ENCODE measurements around the gene SLC24A4. TPM values are rescaled to one million over a fixed set of nuclear protein-coding genes. Genes with fewer than 3 reads are reported as not detected.
A peak's percentile ranks its signal among the peaks of the same experiment; 100 is the strongest.
"Not testable (repeated sequence)": the region's sequence is repeated elsewhere in the genome, so short reads cannot be mapped to it uniquely, and the experiment has no call there.

SLC24A4 gene
- polyA plus RNA-seq, 3 donors, result 0.05 to 0.22 (median 0.11) TPM

DNA sequence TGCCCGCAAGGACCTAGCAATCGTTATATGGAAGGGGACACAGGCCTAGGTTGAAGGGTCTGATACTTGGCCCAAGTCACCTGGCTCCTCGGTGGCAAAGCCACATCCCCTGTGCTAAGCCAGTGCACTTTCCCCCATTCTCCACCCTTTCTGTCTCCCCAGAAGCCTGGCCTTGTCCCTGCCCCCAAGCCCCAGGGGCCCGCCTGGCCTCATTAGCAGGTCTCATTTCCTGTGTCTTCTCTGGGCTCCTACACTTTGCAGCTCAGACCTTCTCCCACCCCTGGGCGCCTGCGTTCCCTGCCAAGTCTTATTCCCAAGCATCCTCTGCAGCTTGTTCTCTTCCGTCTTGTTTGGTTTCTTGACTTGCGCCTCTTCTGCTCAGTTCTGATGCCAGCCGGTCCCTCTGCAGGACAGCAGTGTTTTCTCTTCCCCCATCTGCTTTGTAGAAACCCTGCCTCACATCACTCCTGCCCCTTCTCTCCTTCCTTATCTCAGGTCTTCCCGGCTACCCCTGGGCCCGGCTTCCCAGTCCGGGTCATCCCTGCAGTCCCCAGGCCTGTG lies 66.7 kb downstream of the SLC24A4 start:
- H3K27ac ChIP-seq (ENCODE audit: low read depth, low read length), result no peak overlapping the region
- 63 to 70% (median 70%) methylated on average over 11 to 12 of the region's 12 CpGs for WGBS, 3 donors

DNA sequence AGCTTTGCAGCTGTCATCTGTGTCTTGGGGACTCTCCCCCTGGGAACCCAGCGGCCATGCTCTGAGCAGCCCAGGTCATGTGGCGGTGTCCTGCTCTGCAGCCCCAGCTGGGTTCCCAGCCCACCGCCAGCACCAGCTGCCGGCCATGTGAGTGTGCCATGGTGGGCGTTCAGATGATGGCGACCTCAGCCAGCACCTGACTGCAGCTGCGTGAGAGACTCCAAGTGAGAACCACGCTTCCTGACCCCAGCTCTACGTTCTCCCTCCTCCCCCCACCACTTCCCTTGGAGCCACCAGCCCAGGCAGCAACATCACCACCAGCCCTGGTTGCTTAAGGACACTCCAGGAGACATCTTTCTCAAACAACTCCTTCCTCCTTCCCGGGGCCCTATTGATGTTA lies 68.8 kb downstream of the SLC24A4 start:
- WGBS, 3 donors, result 63 to 81% (median 67%) methylated on average over 10 of the region's 10 CpGs

DNA sequence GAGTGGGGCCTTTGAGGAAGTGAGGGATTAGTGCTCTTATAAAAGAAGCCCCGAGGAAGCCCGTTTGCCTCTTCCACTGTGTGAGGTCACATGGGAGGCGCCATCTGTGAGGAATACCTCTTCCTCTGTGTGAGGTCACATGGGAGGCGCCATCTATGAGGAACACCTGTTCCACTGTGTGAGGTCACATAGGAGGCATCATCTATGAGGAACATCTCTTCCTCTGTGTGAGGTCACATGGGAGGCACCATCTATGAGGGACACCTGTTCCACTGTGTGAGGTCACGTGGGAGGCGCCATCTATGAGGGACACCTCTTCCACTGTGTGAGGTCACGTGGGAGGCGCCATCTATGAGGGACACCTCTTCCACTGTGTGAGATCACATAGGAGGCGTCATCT lies 69.7 kb downstream of the SLC24A4 start:
- H3K27ac ChIP-seq (ENCODE audit: low read depth, low read length), result no peak overlapping the region
- WGBS, 3 donors, result 72 to 85% (median 84%) methylated on average over 9 of the region's 9 CpGs

More for the DNA sequence above, 68.8 kb downstream of the SLC24A4 start:
- H3K27ac ChIP-seq (ENCODE audit: low read depth, low read length), result no peak overlapping the region

DNA sequence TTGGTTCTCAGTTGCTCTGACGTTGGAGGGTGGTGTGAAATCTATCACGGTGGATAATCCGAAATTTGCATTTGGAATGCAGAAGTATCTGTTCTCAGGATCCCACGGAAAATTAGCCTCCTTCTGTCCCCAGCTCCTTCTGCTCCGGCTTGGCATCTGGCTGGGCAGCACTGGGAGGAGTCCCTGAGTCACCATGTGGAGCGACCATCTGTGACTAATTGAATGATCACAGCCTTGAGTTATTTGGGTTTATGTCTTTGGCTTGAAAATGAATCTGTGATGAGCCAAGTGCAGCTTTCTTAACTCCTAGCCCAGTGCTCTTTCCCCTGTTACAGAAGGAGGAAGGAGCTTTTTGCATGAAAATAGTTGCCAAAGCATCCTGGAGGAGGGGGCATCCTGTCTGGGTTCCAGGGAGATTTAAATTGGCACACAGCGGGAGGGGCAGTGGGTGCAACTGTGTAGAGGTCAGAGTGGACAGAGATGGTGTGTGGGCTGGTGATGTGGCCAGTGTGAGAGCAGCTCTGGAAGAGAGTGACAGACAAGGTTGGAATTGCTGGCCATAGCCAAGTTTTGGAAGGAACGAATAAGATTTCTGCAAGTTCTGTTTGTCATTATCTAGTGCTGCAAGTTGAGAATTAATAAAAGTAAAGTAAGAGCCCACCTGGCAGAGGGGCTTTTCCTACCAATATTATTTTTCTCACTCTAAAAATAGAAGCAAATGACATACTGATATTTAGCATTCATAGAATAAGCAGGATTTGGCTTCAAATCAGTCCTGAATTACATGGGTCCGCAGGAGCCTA lies 74.4 kb downstream of the SLC24A4 start:
- no peak overlapping the region for H3K27ac ChIP-seq (ENCODE audit: low read depth, low read length)
- 43 to 48% (median 47%) methylated on average over 9 of the region's 9 CpGs for WGBS, 3 donors

DNA sequence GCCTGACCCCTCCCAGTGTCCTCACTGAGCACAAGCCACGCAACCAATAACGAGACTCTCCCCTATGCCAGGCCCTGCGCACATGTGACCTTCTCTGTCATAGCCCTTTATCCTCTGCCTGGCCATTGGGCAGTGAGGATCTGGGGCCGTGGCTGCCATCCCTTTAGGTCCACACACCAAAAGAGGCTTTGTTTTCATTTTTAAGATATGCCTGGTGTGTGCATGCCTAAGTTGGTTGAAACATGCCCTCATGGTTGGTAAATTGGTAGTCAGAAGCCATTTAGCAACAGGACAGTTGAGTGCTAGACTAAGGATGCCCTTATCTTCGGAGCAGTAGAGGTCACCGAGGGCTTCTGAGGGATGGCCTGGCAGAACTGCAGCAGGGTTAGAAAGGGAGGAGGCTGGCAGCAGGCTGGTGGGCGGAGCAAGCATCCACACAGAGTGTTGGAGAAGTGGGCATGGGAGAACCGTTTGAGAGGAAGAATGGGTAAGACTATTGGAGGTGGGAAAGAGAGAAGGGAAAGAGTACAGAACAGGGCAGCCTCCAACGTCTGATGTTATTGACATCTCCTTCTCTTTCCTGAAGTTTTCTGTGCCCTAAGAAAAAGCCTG lies 75.1 kb downstream of the SLC24A4 start:
- 57 to 72% (median 71%) methylated on average over 9 of the region's 9 CpGs for WGBS, 3 donors
- H3K27ac ChIP-seq (ENCODE audit: low read depth, low read length), result no peak overlapping the region

DNA sequence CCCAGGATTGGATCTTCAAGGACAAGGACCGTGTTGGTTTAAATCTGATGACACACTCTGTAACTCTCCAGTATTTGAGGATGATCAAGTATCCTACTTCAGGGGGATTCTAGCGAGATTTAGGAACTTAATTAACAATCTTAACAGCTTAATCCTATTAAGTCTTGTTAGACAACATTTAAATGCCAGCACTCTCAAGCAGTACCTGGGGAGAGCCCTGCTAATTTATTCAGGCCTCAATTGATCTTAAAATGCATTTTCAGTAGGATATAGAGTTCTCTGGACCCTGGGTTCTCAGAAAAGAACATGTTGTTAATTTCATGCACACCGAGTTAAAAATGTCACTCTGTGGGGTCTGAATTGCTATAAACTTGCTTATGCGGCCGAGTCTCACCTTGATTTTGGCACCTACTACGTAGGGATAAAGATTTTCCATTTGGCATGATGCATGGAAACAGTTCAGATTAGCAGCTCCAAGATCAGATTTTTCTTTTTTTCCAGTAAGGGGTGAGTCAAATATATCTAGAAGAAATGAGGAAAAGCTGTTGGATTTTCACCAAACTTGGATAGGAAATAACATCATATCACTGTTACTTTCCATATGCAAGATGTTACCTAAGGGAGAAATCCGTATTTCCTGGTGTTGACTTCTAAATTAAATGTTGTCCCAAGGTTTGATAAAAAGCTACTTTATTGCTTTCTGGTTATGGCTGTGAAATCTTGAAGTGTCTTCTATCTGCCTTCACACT lies 76.1 kb downstream of the SLC24A4 start:
- no peak overlapping the region for H3K27ac ChIP-seq (ENCODE audit: low read depth, low read length)
- 54 to 76% (median 72%) methylated on average over 7 of the region's 7 CpGs for WGBS, 3 donors

DNA sequence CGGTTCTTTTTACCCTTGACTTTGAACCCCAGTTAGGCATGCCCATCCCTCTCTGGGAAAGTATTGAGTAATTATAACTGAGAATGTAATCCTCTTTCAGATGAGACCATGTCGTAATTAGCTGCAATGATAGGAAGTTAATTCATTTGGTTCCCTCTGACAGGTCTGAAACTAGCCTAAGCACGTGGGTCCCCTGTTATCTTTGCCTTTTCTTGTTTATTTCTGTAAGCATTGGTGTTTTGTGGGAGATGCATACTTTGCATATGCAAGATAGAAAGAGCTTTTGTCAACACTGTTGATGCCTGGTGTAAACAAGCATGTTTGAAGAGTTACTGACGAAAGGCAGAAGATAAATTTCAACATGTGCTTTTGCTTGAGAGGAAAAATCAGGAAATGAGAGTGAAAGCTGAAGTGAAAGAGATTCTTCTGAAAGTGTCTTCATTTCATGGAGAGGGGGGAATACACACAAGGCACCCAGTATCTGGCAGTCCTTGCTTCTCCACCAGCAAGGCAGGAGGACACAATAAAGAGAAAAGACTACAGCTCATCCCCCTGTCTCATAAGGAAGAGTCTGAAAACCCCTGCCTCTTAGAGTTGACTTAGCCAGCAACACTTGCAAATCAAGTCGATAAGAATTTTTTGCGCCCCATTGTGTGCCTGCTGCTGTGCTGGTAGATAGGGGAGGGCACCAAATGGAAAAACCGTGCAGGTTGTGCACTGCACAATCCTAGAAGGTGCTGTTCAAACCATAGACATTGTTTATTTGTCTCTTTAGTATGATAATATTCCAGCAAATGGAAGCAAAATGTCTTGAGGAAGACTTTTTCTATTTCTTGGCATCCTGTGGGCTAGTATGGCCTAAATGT lies 77.8 kb downstream of the SLC24A4 start:
- H3K27ac ChIP-seq (ENCODE audit: low read depth, low read length), result peak overlapping the region; percentile 49
- WGBS, 3 donors, result 37 to 60% (median 58%) methylated on average over 7 of the region's 7 CpGs

DNA sequence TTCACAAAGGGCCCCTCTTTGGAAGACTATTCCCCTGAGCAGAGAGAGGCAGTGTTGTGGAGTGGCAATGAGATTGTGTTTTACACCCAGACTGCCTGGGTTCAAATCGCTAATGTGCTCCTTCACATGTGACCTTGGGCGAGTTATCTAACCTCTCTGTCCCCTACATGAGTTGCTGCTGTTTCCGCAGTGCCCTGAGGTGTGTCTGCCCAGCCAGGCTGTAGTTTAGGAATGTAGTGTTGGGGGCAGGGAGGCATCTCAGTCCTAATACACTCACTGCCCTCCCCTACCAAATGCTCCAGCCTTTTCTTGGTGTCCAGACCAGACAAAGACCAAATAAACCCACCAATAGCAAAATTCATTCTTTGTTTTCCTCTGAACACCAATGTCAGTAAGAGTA lies 78.6 kb downstream of the SLC24A4 start:
- WGBS, 3 donors, result 44 to 84% (median 81%) methylated on average over 3 of the region's 3 CpGs
- H3K27ac ChIP-seq (ENCODE audit: low read depth, low read length), result no peak overlapping the region

DNA sequence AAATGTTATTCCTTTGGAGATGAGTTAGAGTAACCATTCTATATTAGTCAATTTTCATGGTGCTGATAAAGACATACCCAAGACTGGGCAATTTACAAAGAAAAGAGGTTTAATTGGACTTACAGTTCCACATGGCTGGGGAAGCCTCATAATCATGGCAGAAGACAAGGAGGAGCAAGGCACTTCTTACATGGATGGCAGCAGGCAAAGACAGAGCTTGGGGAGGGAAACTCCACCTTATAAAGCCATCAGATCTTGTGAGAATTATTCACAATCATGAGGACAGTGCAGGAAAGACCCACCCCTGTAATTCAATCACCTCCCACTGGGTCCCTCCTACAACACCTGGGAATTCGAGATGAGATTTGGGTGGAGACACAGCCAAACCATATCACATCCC lies 79.5 kb downstream of the SLC24A4 start:
- 63 to 90% (median 70%) methylated on average over 1 of the region's 1 CpG for WGBS, 3 donors
- H3K27ac ChIP-seq (ENCODE audit: low read depth, low read length), result not testable (repeated sequence)

DNA sequence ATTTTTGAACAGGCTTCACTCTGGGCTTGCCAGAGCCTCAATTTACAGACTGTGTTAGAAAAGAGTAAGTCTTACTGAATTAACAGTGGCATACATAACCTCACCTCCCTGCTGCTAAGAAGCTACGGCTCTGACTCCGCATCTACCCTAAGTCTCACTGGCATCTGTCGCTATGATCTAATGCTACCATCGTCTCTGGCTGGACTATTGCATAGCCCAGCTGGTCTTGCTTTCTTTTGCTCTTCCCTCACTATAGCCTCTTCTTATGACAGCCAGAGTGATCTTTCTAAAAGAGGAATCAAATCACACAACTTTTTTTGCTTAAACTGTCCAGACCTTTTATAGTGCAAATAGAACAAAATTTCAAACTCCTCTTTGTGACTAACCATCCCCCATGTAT lies 81.1 kb downstream of the SLC24A4 start:
- H3K27ac ChIP-seq (ENCODE audit: low read depth, low read length), result no peak overlapping the region
- 75 to 85% (median 76%) methylated on average over 4 of the region's 4 CpGs for WGBS, 3 donors

DNA sequence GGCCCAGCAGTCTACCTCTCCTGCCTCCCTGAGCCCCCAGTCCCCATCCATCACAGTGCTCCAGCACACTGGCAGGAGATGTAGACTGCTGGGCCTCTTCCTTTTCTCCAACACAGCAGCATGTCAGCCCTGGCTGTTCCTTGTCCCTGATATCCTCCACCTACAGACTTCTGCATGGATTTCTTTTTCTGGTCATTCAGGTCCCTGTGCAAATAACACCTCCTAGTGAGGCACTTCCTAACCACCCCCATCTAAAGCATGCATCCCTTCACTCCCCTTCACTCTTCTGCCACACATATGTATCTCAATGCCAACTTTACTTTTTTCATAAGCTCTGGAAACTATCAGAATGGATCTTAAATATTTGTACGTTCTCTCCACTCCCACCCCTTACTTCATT lies 81.5 kb downstream of the SLC24A4 start:
- 43 to 75% (median 57%) methylated on average over 1 of the region's 1 CpG for WGBS, 3 donors

DNA sequence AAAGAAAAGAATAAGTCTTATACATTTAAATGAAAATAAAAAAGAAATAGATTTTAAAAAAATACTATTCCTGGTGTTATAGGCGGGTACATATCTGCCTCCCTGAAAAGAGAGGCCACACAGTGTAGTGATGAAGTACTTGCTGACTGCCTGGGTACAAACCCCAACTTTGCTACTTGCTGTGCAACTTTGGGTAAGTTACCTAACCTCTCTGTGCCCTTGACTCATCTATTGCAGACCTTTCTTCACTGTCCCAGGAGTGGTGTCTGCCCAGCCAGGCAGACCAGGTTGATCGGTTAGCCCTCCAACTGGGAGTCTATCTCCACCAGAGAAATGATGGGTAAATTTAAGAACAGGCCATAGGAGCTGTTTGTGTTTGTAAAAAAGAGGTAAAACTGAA lies 82.0 kb downstream of the SLC24A4 start:
- WGBS, 3 donors, result 91 to 96% (median 95%) methylated on average over 2 of the region's 2 CpGs
- no peak overlapping the region for H3K27ac ChIP-seq (ENCODE audit: low read depth, low read length)

More for the DNA sequence above, 81.5 kb downstream of the SLC24A4 start:
- no peak overlapping the region for H3K27ac ChIP-seq (ENCODE audit: low read depth, low read length)

DNA sequence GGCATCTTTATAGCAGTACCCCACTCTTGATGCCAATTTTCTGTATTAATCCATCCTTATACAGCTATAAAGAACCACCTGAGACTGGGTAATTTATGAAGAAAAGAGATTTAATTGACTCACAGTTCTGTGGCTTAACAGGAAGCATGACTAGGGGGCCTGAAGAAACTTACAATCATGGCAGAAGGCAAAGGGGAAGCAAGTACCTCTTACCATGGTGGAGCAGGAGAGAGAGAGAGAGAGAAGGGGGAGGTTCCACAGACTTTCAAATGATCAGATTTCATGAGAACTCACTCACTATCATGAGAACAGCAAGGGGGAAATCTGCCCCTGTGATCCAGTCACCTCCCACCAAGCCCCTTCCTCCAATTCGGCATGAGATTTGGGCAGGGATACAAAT lies 84.4 kb downstream of the SLC24A4 start:
- no peak overlapping the region for H3K27ac ChIP-seq (ENCODE audit: low read depth, low read length)
- WGBS, 3 donors, result 62 to 90% (median 89%) methylated on average over 1 of the region's 1 CpG

DNA sequence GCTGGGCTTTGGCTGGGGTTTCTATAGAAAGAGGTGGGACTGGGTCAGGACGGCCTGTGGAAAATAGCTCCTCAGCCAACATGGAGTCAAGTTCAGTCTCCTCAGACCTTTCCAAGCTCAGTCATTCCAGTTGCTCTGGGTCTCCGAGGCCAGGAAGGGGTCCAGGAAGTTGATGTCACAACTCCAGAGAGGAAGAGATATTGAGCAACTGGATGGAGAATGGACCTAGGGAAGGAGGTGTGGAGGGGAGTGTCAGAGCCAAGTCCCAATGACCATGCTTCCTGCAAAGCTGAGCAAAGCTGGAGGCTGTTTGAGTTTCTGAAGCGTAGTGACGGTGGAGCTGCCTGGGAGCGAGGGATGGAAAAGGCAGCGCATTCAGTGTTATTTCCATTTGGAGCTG lies 86.1 kb downstream of the SLC24A4 start:
- WGBS, 3 donors, result 56 to 69% (median 63%) methylated on average over 6 of the region's 6 CpGs
- H3K27ac ChIP-seq (ENCODE audit: low read depth, low read length), result no peak overlapping the region

DNA sequence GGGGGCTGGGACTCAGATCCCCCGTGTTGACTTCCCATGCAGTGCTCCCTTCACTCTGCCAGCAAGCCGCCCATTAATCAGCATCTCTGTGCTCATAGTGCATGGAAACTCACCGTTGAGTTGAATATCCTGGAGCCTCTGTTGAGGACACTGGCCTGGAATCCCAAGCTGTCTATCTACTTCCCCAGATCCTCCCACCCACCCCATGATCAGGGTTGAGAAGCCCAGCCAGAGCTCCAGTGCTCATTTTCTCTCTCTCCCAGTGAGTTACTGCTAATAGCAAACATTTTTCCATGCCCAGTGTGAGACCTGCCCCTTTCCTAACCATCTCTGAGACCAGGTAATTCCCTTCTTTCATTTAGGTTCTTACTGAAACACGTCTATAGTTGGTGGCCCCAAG lies 88.2 kb downstream of the SLC24A4 start:
- H3K27ac ChIP-seq (ENCODE audit: low read depth, low read length), result no peak overlapping the region
- 57 to 73% (median 65%) methylated on average over 4 of the region's 4 CpGs for WGBS, 3 donors

DNA sequence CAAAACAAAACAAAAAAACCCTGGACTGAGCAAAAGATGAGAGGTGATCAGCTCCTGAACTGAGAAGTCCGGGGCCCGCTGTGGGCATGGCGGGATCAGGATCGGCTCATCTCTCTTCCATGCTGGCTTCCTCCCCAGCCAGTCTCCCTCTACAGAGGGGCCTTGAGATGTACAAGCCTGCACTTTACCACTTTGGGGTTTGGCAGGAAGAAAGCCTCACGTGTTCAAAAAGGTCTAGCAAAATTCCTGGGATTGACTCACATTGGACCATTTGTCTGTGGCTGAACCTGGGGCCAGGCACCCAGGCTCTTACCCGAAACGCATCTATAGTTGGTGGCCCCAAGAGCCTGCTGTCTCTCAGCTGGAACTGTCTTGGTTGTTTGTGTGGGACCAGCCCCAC lies 89.0 kb downstream of the SLC24A4 start:
- 68 to 85% (median 80%) methylated on average over 7 of the region's 7 CpGs for WGBS, 3 donors

DNA sequence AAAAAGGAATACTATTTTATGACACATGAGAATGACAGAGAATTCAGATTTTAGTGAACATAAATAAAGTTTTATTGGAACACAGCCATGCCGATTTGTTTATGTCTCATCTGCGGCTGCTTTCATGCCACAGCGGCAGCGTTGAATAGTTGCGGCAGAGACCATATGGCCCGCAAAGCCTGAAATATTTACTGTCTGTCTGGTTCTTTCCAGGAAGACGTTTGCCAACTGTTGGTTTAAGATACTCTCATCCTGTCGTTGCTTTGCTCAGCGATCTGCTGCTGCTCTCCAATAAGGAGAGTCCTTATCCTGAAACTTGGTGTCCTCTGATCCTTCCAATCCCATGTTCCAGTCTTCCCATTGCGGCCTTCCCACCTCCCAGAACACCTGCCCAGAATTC lies 89.9 kb downstream of the SLC24A4 start:
- no peak overlapping the region for H3K27ac ChIP-seq (ENCODE audit: low read depth, low read length)
- 64 to 74% (median 66%) methylated on average over 10 of the region's 10 CpGs for WGBS, 3 donors

More for the DNA sequence above, 89.0 kb downstream of the SLC24A4 start:
- no peak overlapping the region for H3K27ac ChIP-seq (ENCODE audit: low read depth, low read length)

DNA sequence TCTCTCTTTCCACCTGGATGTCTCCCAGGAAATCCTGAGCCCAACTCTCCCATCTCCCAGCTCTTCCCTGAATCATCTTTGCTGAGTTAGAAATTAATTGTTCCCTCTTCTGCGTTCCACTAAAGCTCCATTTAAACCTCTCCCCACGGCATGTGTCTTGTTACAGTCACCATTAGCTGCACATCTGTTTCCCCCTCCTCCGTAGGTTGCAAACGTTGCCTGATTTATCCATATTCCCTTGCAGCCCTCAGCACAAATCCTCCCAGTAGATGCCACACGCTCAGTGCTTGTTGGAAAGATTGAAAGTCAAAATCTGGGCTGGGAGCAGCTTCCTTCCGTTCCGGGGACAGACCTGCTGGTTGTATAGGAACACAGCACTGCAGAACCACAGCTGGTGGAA lies 90.4 kb downstream of the SLC24A4 start:
- H3K27ac ChIP-seq (ENCODE audit: low read depth, low read length), result no peak overlapping the region
- WGBS, 3 donors, result 41 to 60% (median 43%) methylated on average over 7 of the region's 7 CpGs
